K562 (cell line): ENCODE data around the gene PGBD1. TPM values are rescaled to one million over a fixed set of nuclear protein-coding genes. Genes with fewer than 3 reads are reported as not detected.
A peak's percentile ranks its signal among the peaks of the same experiment; 100 is the strongest.

Experiments
- L3MBTL2 ChIP-seq: fragments of 450-650 bp; IDR thresholded peaks from 2 replicates; pipeline ENCODE4 v1.6.1; 2016; ENCODE audit warnings: mild to moderate bottlenecking, moderate library complexity
- NFE2 ChIP-seq: IDR thresholded peaks from 2 replicates; pipeline ENCODE4 v1.6.1; 2014; ENCODE audit warnings: antibody characterized with exemption, low read depth
- NR1H2 ChIP-seq: sonication (generic); formaldehyde crosslinking; IDR thresholded peaks from 2 replicates; pipeline ENCODE4 v1.4.0; 2020; ENCODE audit warnings: mild to moderate bottlenecking, missing genetic modification reagents
- PHF8 ChIP-seq: fragments of 200-600 bp; sonication (generic); IDR thresholded peaks from 2 replicates; pipeline ENCODE4 v1.6.1; 2012; ENCODE audit warnings: mixed run types, mild to moderate bottlenecking, inconsistent platforms, low read length, moderate library complexity, borderline replicate concordance
- RAD21 ChIP-seq, 2 experiments: fragments of 250-450 bp in 1 of 2; fragments of 450-650 bp in 1 of 2; sonication (Bioruptor Pico) in 1 of 2; formaldehyde crosslinking in 1 of 2; IDR thresholded peaks in 1 of 2; conservative IDR thresholded peaks in 1 of 2; 2 replicates each; pipeline versions ENCODE4 v1.4.0 to v1.8.0; 2020 to 2022; ENCODE audit warnings: mild to moderate bottlenecking in 2 of 2, moderate library complexity in 1 of 2
- SNIP1 ChIP-seq: fragments of 450-650 bp; IDR thresholded peaks from 2 replicates; pipeline ENCODE4 v1.7.1; 2017; ENCODE audit warnings: low read depth, mild to moderate bottlenecking
- TAF1 ChIP-seq: IDR thresholded peaks from 2 replicates; pipeline ENCODE4 v1.6.1; 2011; ENCODE audit warnings: mild to moderate bottlenecking, low read length, moderate library complexity; ENCODE audit not compliant: insufficient read depth, control insufficient read depth, severe bottlenecking; ENCODE audit errors: extremely low read depth
- ZBTB43 ChIP-seq: sonication (generic); formaldehyde crosslinking; IDR thresholded peaks from 2 replicates; pipeline ENCODE4 v1.8.0; 2023; ENCODE audit warnings: mild to moderate bottlenecking, missing genetic modification reagents
- ZNF407 ChIP-seq: fragments of 450-650 bp; IDR thresholded peaks from 2 replicates; pipeline ENCODE4 v1.6.1; 2016; ENCODE audit warnings: low read depth
- ZNF589 ChIP-seq: fragments of 200-800 bp; sonication (Bioruptor generic); IDR thresholded peaks from 2 replicates; pipeline ENCODE4 v1.6.1; 2016; ENCODE audit warnings: low read depth, missing genetic modification characterization, missing compliant biosample characterization
- polyA plus RNA-seq, 8 experiments: library from polyadenylated mRNA; depleted of rRNA in 4 of 8; stranded (reverse) in 5 of 8; unstranded in 3 of 8; fragments of >200 nt; fragmentation: Nextera tagmentation in 2 of 8; fragmentation: Illumina TruSeq in 1 of 8; extraction: Ambion mirVana in 2 of 8; extraction: Trizol in 1 of 8; gene quantifications; 2 replicates each; pipeline versions ENCODE4 v1.2.1 to v1.2.3, GENCODE V29; 2011 to 2014; ENCODE audit warnings: inconsistent platforms in 1 of 8, missing spikeins in 1 of 8
- total RNA-seq, 7 experiments: library from RNA; depleted of rRNA in 6 of 7; stranded (reverse); fragments of >200 nt in 6 of 7; fragmentation: Illumina TruSeq in 2 of 7; extraction: Trizol in 2 of 7; gene quantifications; 2 replicates each; pipeline versions ENCODE4 v1.2.1 to v1.2.3, GENCODE V29; 2011 to 2021; ENCODE audit warnings: low replicate concordance in 1 of 7
- TF ChIP-seq, protein P1 (sequence below), 2 experiments: fragments of 450-650 bp; IDR thresholded peaks; 2 replicates each; pipeline ENCODE4 v1.6.1; 2018; ENCODE audit warnings: mild to moderate bottlenecking in 2 of 2, low read depth in 1 of 2; ENCODE audit not compliant: partially characterized antibody in 2 of 2

Gene PGBD1
- total and polyA plus RNA-seq, 9 of the 15 experiments (the other 6 are each of a cell fraction or from before 2014, with no cell fraction given) = 3.3 to 9.0 (median 7.3) TPM

- no peak for TF ChIP-seq ZNF407
- 0 out of 2 replicates have a peak, but pooled peaks have one; percentile 16 for TF ChIP-seq ZNF589 (CRISPR knock-in tag)
- TF ChIP-seq, protein P1, sequence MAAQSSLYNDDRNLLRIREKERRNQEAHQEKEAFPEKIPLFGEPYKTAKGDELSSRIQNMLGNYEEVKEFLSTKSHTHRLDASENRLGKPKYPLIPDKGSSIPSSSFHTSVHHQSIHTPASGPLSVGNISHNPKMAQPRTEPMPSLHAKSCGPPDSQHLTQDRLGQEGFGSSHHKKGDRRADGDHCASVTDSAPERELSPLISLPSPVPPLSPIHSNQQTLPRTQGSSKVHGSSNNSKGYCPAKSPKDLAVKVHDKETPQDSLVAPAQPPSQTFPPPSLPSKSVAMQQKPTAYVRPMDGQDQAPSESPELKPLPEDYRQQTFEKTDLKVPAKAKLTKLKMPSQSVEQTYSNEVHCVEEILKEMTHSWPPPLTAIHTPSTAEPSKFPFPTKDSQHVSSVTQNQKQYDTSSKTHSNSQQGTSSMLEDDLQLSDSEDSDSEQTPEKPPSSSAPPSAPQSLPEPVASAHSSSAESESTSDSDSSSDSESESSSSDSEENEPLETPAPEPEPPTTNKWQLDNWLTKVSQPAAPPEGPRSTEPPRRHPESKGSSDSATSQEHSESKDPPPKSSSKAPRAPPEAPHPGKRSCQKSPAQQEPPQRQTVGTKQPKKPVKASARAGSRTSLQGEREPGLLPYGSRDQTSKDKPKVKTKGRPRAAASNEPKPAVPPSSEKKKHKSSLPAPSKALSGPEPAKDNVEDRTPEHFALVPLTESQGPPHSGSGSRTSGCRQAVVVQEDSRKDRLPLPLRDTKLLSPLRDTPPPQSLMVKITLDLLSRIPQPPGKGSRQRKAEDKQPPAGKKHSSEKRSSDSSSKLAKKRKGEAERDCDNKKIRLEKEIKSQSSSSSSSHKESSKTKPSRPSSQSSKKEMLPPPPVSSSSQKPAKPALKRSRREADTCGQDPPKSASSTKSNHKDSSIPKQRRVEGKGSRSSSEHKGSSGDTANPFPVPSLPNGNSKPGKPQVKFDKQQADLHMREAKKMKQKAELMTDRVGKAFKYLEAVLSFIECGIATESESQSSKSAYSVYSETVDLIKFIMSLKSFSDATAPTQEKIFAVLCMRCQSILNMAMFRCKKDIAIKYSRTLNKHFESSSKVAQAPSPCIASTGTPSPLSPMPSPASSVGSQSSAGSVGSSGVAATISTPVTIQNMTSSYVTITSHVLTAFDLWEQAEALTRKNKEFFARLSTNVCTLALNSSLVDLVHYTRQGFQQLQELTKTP (IDR thresholded peaks at IDR 0.05; ENCODE audit: low read depth in 1 of 2, partially characterized antibody in 2 of 2) = peak in 1 of 2 experiments; percentile 27
- TF ChIP-seq SNIP1 = peak; percentile 94
- TF ChIP-seq PHF8 = peak; percentile 72; the same call in 1 of the 2 replicates
- TF ChIP-seq ZBTB43 (CRISPR knock-in tag) = 0 out of 2 replicates have a peak, but pooled peaks have one; percentile 33
- peak; percentile 79 for TF ChIP-seq TAF1
- no peak for TF ChIP-seq NFE2
- peak; percentile 10; the same call in 1 of the 2 replicates for TF ChIP-seq L3MBTL2
- TF ChIP-seq RAD21 (CRISPR knock-in tag; conservative IDR thresholded peaks at IDR 0.05 in 1 of 2, IDR thresholded peaks at IDR 0.05 in 1 of 2) = peak; percentile 35 to 38
- TF ChIP-seq NR1H2 = peak; percentile 29; the same call in 1 of the 2 replicates
These were observed 29.1 kb upstream of the PGBD1 start, which contains the start of gene ZKSCAN4 (continued) for GRCh38 chr6:28252009-28252975.
